KMS-11 (cell line): ENCODE results near the gene HABP4.

ENCODE experiments used
- H2AFZ ChIP-seq: fragments of 200-600 bp; sonication (generic); 2 replicates; pipeline ENCODE4 v1.6.1; 2016; ENCODE audit warnings: antibody characterized with exemption, mixed run types, low read depth
- H3K27ac ChIP-seq: fragments of 200-600 bp; sonication (generic); 2 replicates; pipeline ENCODE4 v1.6.1; 2016; ENCODE audit warnings: mild to moderate bottlenecking, mixed run types
- H3K27me3 ChIP-seq: fragments of 200-600 bp; sonication (generic); 2 replicates; pipeline ENCODE4 v1.6.1; 2017; ENCODE audit warnings: mild to moderate bottlenecking, low read depth, mixed run types, moderate library complexity; ENCODE audit not compliant: insufficient read depth
- H3K36me3 ChIP-seq: fragments of 200-600 bp; sonication (generic); 2 replicates; pipeline ENCODE4 v1.6.1; 2017; ENCODE audit warnings: mild to moderate bottlenecking, mixed run types; ENCODE audit not compliant: insufficient read depth
- H3K4me1 ChIP-seq: fragments of 200-600 bp; sonication (generic); 2 replicates; pipeline ENCODE4 v1.6.1; 2016; ENCODE audit warnings: mild to moderate bottlenecking, low read depth, mixed run types; ENCODE audit not compliant: poor library complexity, severe bottlenecking
- H3K4me2 ChIP-seq: fragments of 200-600 bp; sonication (generic); 2 replicates; pipeline ENCODE4 v1.7.0; 2016; ENCODE audit warnings: mild to moderate bottlenecking, mixed run types
- H3K4me3 ChIP-seq: fragments of 200-600 bp; sonication (generic); IDR thresholded peaks from 2 replicates; pipeline ENCODE4 v1.6.1; 2017; ENCODE audit warnings: low read depth, low read length, mixed read lengths; ENCODE audit not compliant: insufficient read depth
- H3K79me2 ChIP-seq: fragments of 200-600 bp; sonication (generic); 2 replicates; pipeline ENCODE4 v1.6.1; 2016; ENCODE audit warnings: low read depth, mixed run types; ENCODE audit not compliant: insufficient read depth
- H3K9ac ChIP-seq: fragments of 200-600 bp; sonication (generic); 2 replicates; pipeline ENCODE4 v1.6.1; 2016; ENCODE audit warnings: mild to moderate bottlenecking, mixed run types
- H4K20me1 ChIP-seq: fragments of 200-600 bp; sonication (generic); 2 replicates; pipeline ENCODE4 v1.6.1; 2016; ENCODE audit warnings: mild to moderate bottlenecking, mixed run types; ENCODE audit not compliant: insufficient read depth
- CTCF ChIP-seq: fragments of 200-600 bp; sonication (generic); conservative IDR thresholded peaks from 2 replicates; pipeline ENCODE4 v1.6.1; 2017; ENCODE audit warnings: low read depth, mild to moderate bottlenecking, antibody characterized with exemption, low read length, moderate library complexity, mixed read lengths

Gene HABP4

DNA sequence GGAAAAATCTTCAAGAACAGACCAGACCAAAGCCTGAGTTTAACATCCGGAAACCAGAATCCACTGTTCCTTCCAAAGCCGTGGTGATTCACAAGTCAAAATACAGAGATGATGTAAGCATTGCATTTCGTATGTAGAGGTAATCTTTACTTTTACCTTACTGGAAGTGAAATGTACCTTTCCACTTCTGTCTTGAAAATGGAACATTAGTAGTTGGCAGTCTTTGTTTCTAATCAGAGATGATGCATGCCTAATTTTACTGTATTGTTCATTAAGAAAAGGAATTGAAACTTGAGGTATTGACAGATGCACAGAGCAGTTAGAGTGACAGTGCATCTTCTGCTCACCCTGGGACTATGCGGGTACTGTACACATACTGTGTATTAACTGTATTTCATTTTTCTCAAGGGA lies 34.6 kb downstream of the HABP4 start:
- no peaks in the 10 kb centered on the region for H3K27me3 ChIP-seq

DNA sequence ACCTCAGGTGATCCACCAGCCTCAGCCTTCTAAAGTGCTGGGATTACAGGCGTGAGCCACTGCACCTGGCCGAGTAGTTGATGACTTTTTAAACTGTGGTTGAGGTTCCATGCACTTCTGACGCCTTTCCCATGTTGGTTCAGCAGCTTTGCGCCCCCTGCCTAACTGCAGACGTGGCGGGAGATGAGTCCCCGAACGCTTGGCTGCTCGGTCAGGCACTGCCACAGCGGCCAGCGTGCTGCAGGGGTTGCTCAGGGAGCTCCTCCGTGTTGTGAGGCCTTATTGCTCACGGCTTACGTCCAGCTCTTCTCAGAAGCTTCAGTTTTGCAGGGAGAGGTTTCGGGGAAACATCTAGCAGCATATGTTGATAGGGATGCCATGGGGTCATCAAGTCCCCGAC lies 35.3 kb downstream of the HABP4 start:
- Histone ChIP-seq H2AFZ (no peak overlapping the region), H3K27me3 (no peaks in the 10 kb centered on the region), H3K9ac (no peak overlapping the region), H3K4me1 (no peaks in the 10 kb centered on the region), H3K36me3 (no peaks in the 10 kb centered on the region), H4K20me1 (no peaks in the 10 kb centered on the region), H3K27ac (no peak overlapping the region), H3K4me2 (no peak overlapping the region), H3K79me2 (no peaks in the 10 kb centered on the region), H3K4me3 (no peak overlapping the region)
- TF ChIP-seq CTCF = no peak

More for the DNA sequence above, 34.6 kb downstream of the HABP4 start:
- Histone ChIP-seq H4K20me1 (no peaks in the 10 kb centered on the region), H2AFZ (no peak overlapping the region), H3K4me3 (no peak overlapping the region), H3K27ac (no peak overlapping the region), H3K9ac (no peak overlapping the region), H3K4me1 (no peaks in the 10 kb centered on the region), H3K4me2 (no peak overlapping the region), H3K79me2 (no peaks in the 10 kb centered on the region), H3K36me3 (no peaks in the 10 kb centered on the region)
- no peak for TF ChIP-seq CTCF

- Histone ChIP-seq H4K20me1 (no peaks in the 10 kb centered on the region), H3K27me3 (no peaks in the 10 kb centered on the region), H2AFZ (no peak overlapping the region), H3K36me3 (no peaks in the 10 kb centered on the region), H3K4me1 (no peaks in the 10 kb centered on the region), H3K79me2 (no peaks in the 10 kb centered on the region), H3K27ac (no peak overlapping the region), H3K9ac (no peak overlapping the region), H3K4me2 (no peak overlapping the region), H3K4me3 (no peak overlapping the region)
- no peak for TF ChIP-seq CTCF
Measured at GRCh38 chr9:96486386-96487028, 36.5 kb downstream of the HABP4 start.

DNA sequence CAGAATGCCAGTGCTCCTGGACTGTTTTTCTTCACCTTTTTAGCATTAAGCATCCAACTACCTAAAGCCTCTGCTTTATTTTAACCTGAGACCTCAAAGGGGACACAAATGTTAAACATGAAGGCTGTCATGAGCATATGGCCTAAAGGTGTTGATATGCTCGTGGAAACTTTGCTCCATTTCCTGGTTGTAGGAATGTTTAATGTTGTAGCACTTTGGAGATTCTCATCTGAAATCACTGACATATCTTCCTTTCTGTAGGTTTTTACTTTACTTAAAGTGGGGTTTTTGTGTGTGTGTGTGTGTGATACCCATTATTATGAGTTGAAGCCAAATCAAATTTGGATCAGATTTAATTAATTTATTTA lies 37.0 kb downstream of the HABP4 start:
- Histone ChIP-seq H3K4me1 (no peaks in the 10 kb centered on the region), H3K4me2 (no peak overlapping the region), H3K4me3 (no peak overlapping the region), H3K79me2 (no peaks in the 10 kb centered on the region), H3K27me3 (no peaks in the 10 kb centered on the region), H3K36me3 (no peaks in the 10 kb centered on the region), H4K20me1 (no peaks in the 10 kb centered on the region), H3K27ac (no peak overlapping the region), H2AFZ (no peak overlapping the region), H3K9ac (no peak overlapping the region)
- no peak for TF ChIP-seq CTCF
